Trophoblast cell (in vitro differentiated cells and primary cell): ENCODE data around the gene ARNT2.

Experiments used
- DNase-seq, 2 donors: peaks; one replicate each; pipeline ENCODE4 v3.0.0-alpha.2; 2016
- H2AFZ ChIP-seq: 2 replicates; pipeline ENCODE4 v1.6.1; 2013; ENCODE audit warnings: low read length, moderate library complexity, mild to moderate bottlenecking; ENCODE audit not compliant: insufficient read depth, poor library complexity
- H2AK5ac ChIP-seq: 2 replicates; pipeline ENCODE4 v1.6.1; 2013; ENCODE audit warnings: mild to moderate bottlenecking, low read length
- H2BK120ac ChIP-seq: 2 replicates; pipeline ENCODE4 v1.6.1; 2013; ENCODE audit warnings: low read length, mild to moderate bottlenecking, moderate library complexity; ENCODE audit not compliant: insufficient read depth, poor library complexity
- H2BK12ac ChIP-seq: 2 replicates; pipeline ENCODE4 v1.6.1; 2013; ENCODE audit warnings: mild to moderate bottlenecking, low read length, moderate library complexity
- H2BK5ac ChIP-seq: 2 replicates; pipeline ENCODE4 v1.6.1; 2013; ENCODE audit warnings: low read length, low read depth, moderate library complexity, mild to moderate bottlenecking; ENCODE audit not compliant: poor library complexity
- H3K14ac ChIP-seq: 2 replicates; pipeline ENCODE4 v1.6.1; 2013; ENCODE audit warnings: mild to moderate bottlenecking, low read length
- H3K18ac ChIP-seq: 2 replicates; pipeline ENCODE4 v1.6.1; 2013; ENCODE audit warnings: mild to moderate bottlenecking, low read length
- H3K23ac ChIP-seq: 2 replicates; pipeline ENCODE4 v1.6.1; 2013; ENCODE audit warnings: low read length
- H3K27ac ChIP-seq: 2 replicates; pipeline ENCODE4 v1.5.1; 2013; ENCODE audit warnings: low read depth, mild to moderate bottlenecking, inconsistent platforms, low read length, moderate library complexity
- H3K27me3 ChIP-seq: 2 replicates; pipeline ENCODE4 v1.6.1; 2013; ENCODE audit warnings: inconsistent platforms, mild to moderate bottlenecking, low read length, moderate library complexity; ENCODE audit not compliant: insufficient read depth
- H3K36me3 ChIP-seq, 2 experiments: 1 replicate in 1 of 2; 2 replicates in 1 of 2; pipeline ENCODE4 v1.6.1; 2013; ENCODE audit warnings: low read length in 2 of 2, mild to moderate bottlenecking in 2 of 2, moderate library complexity in 1 of 2; ENCODE audit not compliant: insufficient read depth in 2 of 2, control insufficient read depth in 1 of 2
- H3K4ac ChIP-seq: 2 replicates; pipeline ENCODE4 v1.6.1; 2013; ENCODE audit warnings: low read depth, mild to moderate bottlenecking, low read length, moderate library complexity
- H3K4me1 ChIP-seq, 2 experiments: 1 replicate in 1 of 2; 2 replicates in 1 of 2; pipeline ENCODE4 v1.6.1; 2013; ENCODE audit warnings: low read length in 2 of 2, mild to moderate bottlenecking in 2 of 2, moderate library complexity in 1 of 2; ENCODE audit not compliant: insufficient read depth in 2 of 2, control insufficient read depth in 1 of 2
- H3K4me2 ChIP-seq: 2 replicates; pipeline ENCODE4 v1.6.1; 2013; ENCODE audit warnings: inconsistent platforms, mild to moderate bottlenecking, low read length, moderate library complexity
- H3K4me3 ChIP-seq: 2 replicates; pipeline ENCODE4 v1.5.1; 2013; ENCODE audit warnings: mild to moderate bottlenecking, low read depth, low read length, inconsistent platforms
- H3K79me1 ChIP-seq: one replicate; pipeline ENCODE4 v1.6.1; 2013; ENCODE audit warnings: low read length
- H3K79me2 ChIP-seq: 2 replicates; pipeline ENCODE4 v1.6.1; 2013; ENCODE audit warnings: low read length, mild to moderate bottlenecking; ENCODE audit not compliant: control insufficient read depth, insufficient read depth, poor library complexity
- H3K9ac ChIP-seq: 2 replicates; pipeline ENCODE4 v1.6.1; 2013; ENCODE audit warnings: mild to moderate bottlenecking, low read length
- H3K9me3 ChIP-seq: 2 replicates; pipeline ENCODE4 v1.6.1; 2013; ENCODE audit warnings: low read depth, mild to moderate bottlenecking, control low read depth, inconsistent platforms, low read length; ENCODE audit not compliant: insufficient read depth
- H4K12ac ChIP-seq: 2 replicates; pipeline ENCODE4 v1.6.1; 2013; ENCODE audit warnings: low read depth, mild to moderate bottlenecking, low read length, moderate library complexity
- H4K8ac ChIP-seq: 2 replicates; pipeline ENCODE4 v1.6.1; 2013; ENCODE audit warnings: low read depth, mild to moderate bottlenecking, low read length, moderate library complexity
- H4K91ac ChIP-seq: one replicate; pipeline ENCODE4 v1.6.1; 2013; ENCODE audit warnings: low read depth, mild to moderate bottlenecking, low read length, moderate library complexity
- WGBS: extraction: QIAGEN DNeasy Blood & Tissue Kit; methylation state at CpG from one replicate; pipeline ENCODE4 v1.1.7; 2013; ENCODE audit warnings: missing lambda C conversion rate; ENCODE audit not compliant: insufficient read length, insufficient coverage; ENCODE audit errors: extremely low coverage; 5-methylcytosine and 5-hydroxymethylcytosine counted together

Gene ARNT2

DNA sequence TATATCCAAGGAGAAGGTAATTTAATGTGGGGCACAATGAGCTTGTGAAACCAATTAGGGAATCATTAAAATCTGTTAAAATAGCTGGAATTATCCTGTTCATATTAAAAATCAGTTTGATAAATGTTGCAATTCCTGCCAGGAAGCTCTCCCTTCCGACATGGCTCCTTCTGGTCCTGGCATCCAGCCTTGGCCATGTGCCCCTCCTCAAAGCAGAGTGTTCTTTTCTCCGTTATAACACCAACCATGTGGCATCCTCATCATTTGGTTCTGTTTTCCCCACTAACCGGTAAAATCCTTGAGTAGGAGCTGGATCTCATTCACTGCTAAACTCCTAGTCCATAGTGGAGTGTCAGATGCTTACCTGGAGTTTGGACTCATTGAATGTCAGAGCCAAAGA lies 127.2 kb downstream of the ARNT2 start:
- Histone ChIP-seq H4K8ac (no peak overlapping the region), H3K9ac (no peak overlapping the region), H3K79me1 (no peaks in the 10 kb centered on the region), H3K14ac (no peak overlapping the region), H3K27me3 (no peaks in the 10 kb centered on the region), H3K4me3 (no peak overlapping the region), H3K36me3 (no peaks in the 10 kb centered on the region), H2BK12ac (no peak overlapping the region), H2AFZ (no peak overlapping the region), H2BK5ac (no peak overlapping the region), H2BK120ac (no peak overlapping the region), H3K27ac (no peak overlapping the region), H4K91ac (no peak overlapping the region), H3K4me1 (no peaks in the 10 kb centered on the region), H3K18ac (no peak overlapping the region), H4K12ac (no peak overlapping the region), H3K23ac (no peak overlapping the region), H2AK5ac (no peak overlapping the region), H3K4ac (no peak overlapping the region), H3K4me2 (no peak overlapping the region), H3K79me2 (no peaks in the 10 kb centered on the region), H3K9me3 (peaks cover 3% of the 10 kb centered on the region)
- WGBS: no CpG with 5 or more reads among the region's 3 CpGs
- DNase-seq: no peak

DNA sequence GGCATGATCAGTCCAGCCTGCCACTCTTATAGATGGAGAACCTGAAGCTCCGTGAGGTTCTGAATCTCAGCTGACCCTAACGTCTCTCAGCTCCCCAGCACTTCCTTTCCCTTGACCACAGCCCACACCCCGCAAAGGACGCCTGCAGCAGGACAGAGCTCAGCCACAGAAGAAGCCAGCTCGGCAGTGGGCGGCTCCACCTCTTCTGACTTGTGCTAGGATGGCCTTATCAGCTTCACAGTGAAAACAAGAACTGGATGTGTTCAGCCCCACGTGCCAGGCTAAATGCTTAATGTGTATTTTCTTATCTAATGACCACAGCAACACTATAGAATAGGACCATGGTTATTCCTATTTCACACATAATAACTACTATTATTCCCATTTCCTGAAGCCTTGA lies 127.6 kb downstream of the ARNT2 start:
- Histone ChIP-seq H3K18ac (no peak overlapping the region), H3K4me1 (no peaks in the 10 kb centered on the region), H2BK120ac (no peak overlapping the region), H3K23ac (no peak overlapping the region), H3K79me1 (no peaks in the 10 kb centered on the region), H3K9me3 (peaks cover 3% of the 10 kb centered on the region), H3K79me2 (no peaks in the 10 kb centered on the region), H3K9ac (no peak overlapping the region), H2BK5ac (no peak overlapping the region), H2AK5ac (no peak overlapping the region), H3K4ac (no peak overlapping the region), H3K4me3 (no peak overlapping the region), H2AFZ (no peak overlapping the region), H4K12ac (no peak overlapping the region), H3K14ac (no peak overlapping the region), H4K91ac (no peak overlapping the region), H2BK12ac (no peak overlapping the region), H3K27ac (no peak overlapping the region), H3K36me3 (no peaks in the 10 kb centered on the region), H3K4me2 (no peak overlapping the region), H4K8ac (no peak overlapping the region), H3K27me3 (no peaks in the 10 kb centered on the region)
- no CpG with 5 or more reads among the region's 7 CpGs for WGBS
- DNase-seq: no peak

DNA sequence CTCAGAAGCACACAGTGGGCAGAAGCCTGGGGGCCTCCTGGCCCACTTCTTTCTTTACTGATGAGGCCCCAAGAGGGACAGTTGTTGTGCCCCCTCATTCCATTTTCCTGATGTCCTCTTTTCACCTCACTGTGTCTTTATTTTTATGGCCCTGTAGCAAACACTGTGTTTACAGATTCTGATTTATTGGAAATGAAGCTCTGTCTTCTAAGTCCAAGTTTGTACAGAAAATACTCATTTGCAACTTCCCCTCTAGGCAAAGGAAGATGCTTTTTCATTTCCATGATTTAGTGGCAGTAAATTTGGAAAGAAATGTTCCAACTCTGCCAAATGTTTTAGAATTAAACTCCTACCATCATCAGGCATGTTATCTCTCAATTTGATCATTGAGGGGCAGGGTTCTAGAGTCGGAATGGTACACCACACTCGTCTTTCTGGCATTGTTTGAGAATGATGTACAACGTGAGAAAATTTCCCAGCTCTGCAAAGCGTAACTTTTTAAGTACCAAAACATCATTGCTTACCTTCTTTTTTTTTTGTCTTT lies 129.7 kb downstream of the ARNT2 start:
- H4K8ac ChIP-seq: no peak overlapping the region
- no peak overlapping the region for H3K9ac ChIP-seq
- no peaks in the 10 kb centered on the region for H3K79me2 ChIP-seq
- no peak overlapping the region for H3K4ac ChIP-seq
- no peak overlapping the region for H3K14ac ChIP-seq
- H2BK5ac ChIP-seq: no peak overlapping the region
- H4K12ac ChIP-seq: no peak overlapping the region
- H4K91ac ChIP-seq: no peak overlapping the region
- H2BK120ac ChIP-seq: no peak overlapping the region
- no peak overlapping the region for H3K4me3 ChIP-seq
- H3K23ac ChIP-seq: no peak overlapping the region
- H3K18ac ChIP-seq: no peak overlapping the region
- no CpG with 5 or more reads among the region's 4 CpGs for WGBS
- no peaks in the 10 kb centered on the region for H3K36me3 ChIP-seq
- H3K9me3 ChIP-seq: peaks cover 3% of the 10 kb centered on the region
- no peak overlapping the region for H3K27ac ChIP-seq
- H2AK5ac ChIP-seq: no peak overlapping the region
- H3K27me3 ChIP-seq: no peaks in the 10 kb centered on the region
- no peak overlapping the region for H2BK12ac ChIP-seq
- DNase-seq: no peak
- no peaks in the 10 kb centered on the region for H3K79me1 ChIP-seq
- no peak overlapping the region for H3K4me2 ChIP-seq
- no peak overlapping the region for H2AFZ ChIP-seq
- H3K4me1 ChIP-seq: no peaks in the 10 kb centered on the region

DNA sequence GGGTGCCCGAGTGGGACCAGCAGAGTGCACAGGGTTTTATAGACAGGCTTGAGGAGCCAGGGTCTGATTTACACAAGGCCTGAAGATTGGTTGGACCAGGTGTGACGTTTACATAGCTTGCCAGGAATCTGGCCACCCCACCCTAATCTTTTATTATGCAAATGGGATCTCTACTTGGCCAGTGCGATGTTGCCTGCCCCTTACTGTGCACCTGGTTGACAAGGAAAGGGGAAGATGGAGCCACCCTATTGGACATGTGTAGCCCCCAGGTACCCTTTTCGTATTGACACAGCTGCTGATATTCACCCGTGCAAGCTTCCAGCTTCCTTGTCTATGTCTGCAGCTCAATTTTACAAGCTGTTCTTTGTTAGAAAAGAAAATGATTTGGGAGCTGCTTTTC lies 132.0 kb downstream of the ARNT2 start:
- no peak overlapping the region for H3K14ac ChIP-seq
- H3K9ac ChIP-seq: no peak overlapping the region
- H4K8ac ChIP-seq: peak overlapping the region; percentile 34
- H2BK12ac ChIP-seq: peak overlapping the region; percentile 35
- H2BK120ac ChIP-seq: no peak overlapping the region
- no peak overlapping the region for H2AFZ ChIP-seq
- no peak overlapping the region for H2BK5ac ChIP-seq
- H3K4me3 ChIP-seq: no peak overlapping the region
- H3K9me3 ChIP-seq: peaks cover 3% of the 10 kb centered on the region
- WGBS: no CpG with 5 or more reads among the region's 5 CpGs
- no peaks in the 10 kb centered on the region for H3K27me3 ChIP-seq
- no peak overlapping the region for H2AK5ac ChIP-seq
- H3K18ac ChIP-seq: no peak overlapping the region
- no peaks in the 10 kb centered on the region for H3K79me2 ChIP-seq
- peak overlapping the region; percentile 47 for H4K91ac ChIP-seq
- H3K36me3 ChIP-seq: no peaks in the 10 kb centered on the region
- H3K23ac ChIP-seq: no peak overlapping the region
- H3K27ac ChIP-seq: no peak overlapping the region
- DNase-seq: no peak
- H3K79me1 ChIP-seq: no peaks in the 10 kb centered on the region
- H4K12ac ChIP-seq: no peak overlapping the region
- no peaks in the 10 kb centered on the region for H3K4me1 ChIP-seq
- no peak overlapping the region for H3K4ac ChIP-seq
- no peak overlapping the region for H3K4me2 ChIP-seq
